Ovary (tissue), 3 donors: ENCODE measurements around the gene WDR82.

ENCODE experiments used
- CTCF ChIP-seq, 3 donors: fragments of 450-650 bp in 2 of 3; fragments of 200-600 bp in 1 of 3; IDR thresholded peaks; one replicate each; pipeline versions ENCODE4 v1.5.1 to v1.8.0; 2016 to 2022; ENCODE audit warnings: antibody characterized with exemption in 3 of 3, mild to moderate bottlenecking in 1 of 3
- POLR2A ChIP-seq: fragments of 450-650 bp; IDR thresholded peaks from one replicate; pipeline ENCODE4 v1.6.1; 2017; ENCODE audit warnings: antibody characterized with exemption, mild to moderate bottlenecking, moderate library complexity
- donor health status: DM: no; HTN: no; CAD: no.

- TF ChIP-seq CTCF (IDR thresholded peaks at IDR 0.05) (no peak), POLR2A (no peak)
These were observed 27.5 kb upstream of the WDR82 start for GRCh38 chr3:52305926-52306325.
